ENCODE data around the gene KMT5B. TPM values are rescaled to one million over a fixed set of nuclear protein-coding genes. Genes with fewer than 3 reads are reported as not detected.

Gene KMT5B
- total and polyA plus RNA-seq, 2 donors (not counting 1 experiment from before 2014, with no cell fraction given): 13.4 to 77.8 TPM

DNA sequence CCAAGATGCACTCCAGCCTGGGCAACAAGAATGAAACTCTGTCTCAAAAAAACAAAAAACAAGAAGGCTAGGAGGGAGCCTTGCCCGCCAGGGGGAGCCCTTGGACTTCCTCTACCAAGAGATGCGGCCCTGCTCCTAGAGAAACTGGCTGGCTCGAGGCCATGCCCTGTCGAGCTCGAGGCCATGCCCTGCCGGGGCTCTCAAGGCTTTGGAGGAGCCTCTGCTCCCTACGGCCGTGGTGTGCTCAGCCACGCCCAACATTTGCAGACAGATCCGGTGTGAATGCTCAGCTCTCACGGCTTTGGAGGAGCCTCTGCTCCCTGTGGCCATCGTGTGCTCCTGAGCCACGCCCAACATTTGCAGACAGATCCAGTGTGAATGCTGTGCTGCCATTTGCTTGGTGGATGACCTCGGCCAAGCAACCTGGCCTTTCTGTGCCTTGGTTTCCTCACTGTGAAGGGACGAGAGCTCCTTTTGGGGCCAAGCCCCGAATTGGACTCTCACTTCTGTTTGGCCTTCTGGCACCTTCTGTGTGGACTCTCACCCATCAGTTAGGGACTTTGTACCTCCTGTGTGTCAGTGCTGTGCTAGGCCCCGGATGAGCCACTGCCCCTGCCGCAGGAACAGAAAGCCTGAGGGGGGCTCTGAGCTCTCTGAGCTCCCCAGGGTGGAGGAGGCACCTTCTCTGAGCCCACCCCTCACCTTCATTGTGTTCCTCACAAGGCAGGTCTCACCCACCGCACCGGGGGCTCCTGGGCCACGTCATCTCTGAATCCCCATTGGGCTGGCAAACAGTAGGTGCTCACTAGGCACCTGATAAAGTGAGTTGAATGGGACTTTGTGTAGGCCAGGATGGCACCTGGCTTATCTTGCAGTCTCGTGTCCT, 44.6 kb upstream of the KMT5B start:
- Mint-ChIP-seq H3K4me3 (peak overlapping the region; percentile 52), H3K4me1 (peaks cover 24% of the 10 kb centered on the region), H3K9me3 (ENCODE audit: insufficient read depth) (no peaks in the 10 kb centered on the region), H3K27me3 (no peaks in the 10 kb centered on the region), H3K27ac (peak overlapping the region; percentile 91)
- Histone ChIP-seq H4K20me1 (ENCODE audit: control insufficient read depth, insufficient read depth, low read length, poor library complexity, severe bottlenecking) (no peaks in the 10 kb centered on the region), H3K4me1 (ENCODE audit: control insufficient read depth in 2 of 2, insufficient read depth in 2 of 2, low read length in 2 of 2) (peaks cover 11 to 21% of the 10 kb centered on the region in 2 donors), H3K36me3 (replicated peaks in 1 of 2; ENCODE audit: control extremely low read depth in 1 of 2, control insufficient read depth in 1 of 2, extremely low read depth in 1 of 2, insufficient read depth in 2 of 2, low read length in 1 of 2) (peaks cover 1 to 21% of the 10 kb centered on the region in 2 experiments), H3K79me2 (ENCODE audit: control insufficient read depth, insufficient read depth, low read length) (peaks cover 7% of the 10 kb centered on the region), H3K27me3 (replicated peaks in 1 of 4; ENCODE audit: control extremely low read depth in 1 of 4, control insufficient read depth in 3 of 4, insufficient read depth in 4 of 4, low read length in 3 of 4) (no peaks in the 10 kb centered on the region), H3K4me3 (ENCODE audit: control extremely low read depth in 1 of 5, extremely low read depth in 1 of 5, insufficient read depth in 1 of 5, low read depth in 2 of 5, low read length in 4 of 5) (no peak overlapping the region), H3K9me3 (ENCODE audit: control extremely low read depth in 1 of 3, control insufficient read depth in 2 of 3, insufficient read depth in 1 of 3, low read length in 2 of 3) (no peaks in the 10 kb centered on the region), H2AFZ (ENCODE audit: insufficient read depth, low read depth, low read length, poor library complexity, severe bottlenecking) (peak overlapping the region; percentile 63), H3K9ac (ENCODE audit: low read length) (no peak overlapping the region), H3K27ac (ENCODE audit: low read length in 2 of 2) (peak overlapping the region; percentile 4 to 38), H3K4me2 (replicated peaks; ENCODE audit: low read depth, low read length, poor library complexity, severe bottlenecking) (peak overlapping the region; percentile 65)
- CTCF ChIA-PET: interaction anchor here (0.7 to 10.0 kb wide), 30 partner anchors 9 to 255 kb away, joined by 3 to 427 read pairs (median 4); partner anchors contain the start of gene C11orf24
- ATAC-seq (ENCODE audit: low read depth) (peak; percentile 94), DNase-seq (peak; percentile 91)
- WGBS (ENCODE audit: insufficient coverage): 51% methylated on average over 22 of the region's 22 CpGs
- TF ChIP-seq, protein P1, sequence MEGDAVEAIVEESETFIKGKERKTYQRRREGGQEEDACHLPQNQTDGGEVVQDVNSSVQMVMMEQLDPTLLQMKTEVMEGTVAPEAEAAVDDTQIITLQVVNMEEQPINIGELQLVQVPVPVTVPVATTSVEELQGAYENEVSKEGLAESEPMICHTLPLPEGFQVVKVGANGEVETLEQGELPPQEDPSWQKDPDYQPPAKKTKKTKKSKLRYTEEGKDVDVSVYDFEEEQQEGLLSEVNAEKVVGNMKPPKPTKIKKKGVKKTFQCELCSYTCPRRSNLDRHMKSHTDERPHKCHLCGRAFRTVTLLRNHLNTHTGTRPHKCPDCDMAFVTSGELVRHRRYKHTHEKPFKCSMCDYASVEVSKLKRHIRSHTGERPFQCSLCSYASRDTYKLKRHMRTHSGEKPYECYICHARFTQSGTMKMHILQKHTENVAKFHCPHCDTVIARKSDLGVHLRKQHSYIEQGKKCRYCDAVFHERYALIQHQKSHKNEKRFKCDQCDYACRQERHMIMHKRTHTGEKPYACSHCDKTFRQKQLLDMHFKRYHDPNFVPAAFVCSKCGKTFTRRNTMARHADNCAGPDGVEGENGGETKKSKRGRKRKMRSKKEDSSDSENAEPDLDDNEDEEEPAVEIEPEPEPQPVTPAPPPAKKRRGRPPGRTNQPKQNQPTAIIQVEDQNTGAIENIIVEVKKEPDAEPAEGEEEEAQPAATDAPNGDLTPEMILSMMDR (IDR thresholded peaks at IDR 0.05): peak; percentile 92
- no peak for TF ChIP-seq EZH2 (IDR thresholded peaks at IDR 0.05; ENCODE audit: borderline replicate concordance, insufficient read depth, low read depth, low read length, poor library complexity, severe bottlenecking)
- intact Hi-C loops (cut with micrococcal nuclease): loop anchor here (1.0 to 2.0 kb wide), 5 partner anchors 9 to 127 kb away; partner anchors contain the start of genes C11orf24 and KMT5B
- POLR2A ChIA-PET: interaction anchor here (0.6 to 2.3 kb wide), 7 partner anchors 9 to 124 kb away, joined by 4 to 17 read pairs (median 11); partner anchors contain the start of gene C11orf24

Data from B cell (primary cell).